HG03442 (cell line): ENCODE results near the gene GPX4.
"Not testable (repeated sequence)": the region's sequence is repeated elsewhere in the genome, so short reads cannot be mapped to it uniquely, and the experiment has no call there.

Experiments
- ATAC-seq: cut with Tn5 transposase; IDR thresholded peaks from one replicate; pipeline ENCODE4 v1.9.1; 2021; ENCODE audit warnings: mild to moderate bottlenecking, moderate library complexity; ENCODE audit not compliant: unreplicated experiment

The GPX4 gene

DNA sequence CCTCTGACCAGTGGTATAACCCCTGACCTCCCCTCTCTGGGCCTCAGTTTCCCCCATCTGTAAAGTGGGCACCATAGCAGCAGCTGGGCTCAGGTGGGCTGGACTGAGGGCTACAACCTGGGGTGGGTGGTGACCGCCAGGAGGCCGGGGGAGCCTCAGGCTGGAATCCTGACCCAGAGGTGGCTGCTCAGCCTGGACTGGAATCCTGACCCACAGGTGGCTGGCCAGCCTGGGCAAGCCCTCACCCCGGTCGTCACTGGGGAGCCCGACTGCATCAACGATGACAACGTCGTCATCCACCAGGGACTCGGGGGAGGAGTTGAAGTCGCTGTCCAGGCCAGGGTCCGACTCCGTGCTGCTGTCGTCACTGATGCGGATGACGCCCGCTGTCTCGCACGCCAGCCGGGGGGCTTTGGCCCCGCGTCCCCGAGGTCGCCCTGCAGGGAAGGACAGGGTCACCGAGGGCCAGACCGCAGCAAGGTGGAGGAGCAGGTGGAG is 10.2 kb downstream of the GPX4 start:
- ATAC-seq = no peak

- not testable (repeated sequence) for ATAC-seq
Measured at GRCh38 chr19:1114728-1115127, 10.9 kb downstream of the GPX4 start.

GRCh38 chr19:1115646-1116420 is 12.0 kb downstream of the GPX4 start:
- no peak for ATAC-seq

DNA sequence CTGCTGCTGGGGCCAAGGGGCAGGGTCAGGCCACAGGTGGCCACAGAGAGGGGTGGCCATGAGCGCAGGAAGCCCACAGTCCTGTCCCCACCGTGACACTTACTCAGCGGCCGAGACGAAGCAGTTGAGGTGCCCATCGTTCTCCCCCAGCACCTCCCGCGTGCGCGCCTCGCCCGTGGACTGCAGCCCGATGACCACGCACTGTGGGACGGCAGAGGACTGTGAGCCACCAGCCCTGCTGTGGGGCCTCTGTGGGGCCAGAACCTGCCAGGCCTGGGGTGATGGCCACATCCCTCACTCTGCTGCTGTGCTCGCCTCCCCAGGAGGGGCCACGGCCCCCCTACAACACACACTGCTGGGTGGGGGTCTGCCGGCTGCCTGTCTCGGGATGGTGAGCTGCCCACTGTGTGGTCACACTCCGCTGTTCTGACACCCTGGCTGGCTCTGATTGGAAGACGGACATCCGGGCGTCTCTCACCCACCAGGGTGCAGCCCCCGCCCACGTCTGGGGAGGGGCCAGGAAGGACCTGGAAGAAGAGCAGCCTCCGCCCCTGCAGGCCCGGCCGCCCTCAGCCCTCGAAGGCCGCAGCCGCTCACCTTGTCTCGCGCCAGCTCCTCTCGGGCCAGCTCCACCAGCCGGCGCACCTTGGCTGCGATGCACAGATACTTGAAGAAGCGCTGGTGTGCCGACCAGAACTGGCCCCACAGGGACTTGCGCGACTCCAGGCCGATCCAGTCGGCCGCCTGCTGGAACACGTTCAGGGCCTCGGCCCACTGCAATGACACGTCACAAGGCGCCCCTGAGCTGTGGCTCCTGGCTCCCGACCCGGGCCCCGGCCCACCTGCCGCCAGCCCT is 13.2 kb downstream of the GPX4 start:
- ATAC-seq = no peak

DNA sequence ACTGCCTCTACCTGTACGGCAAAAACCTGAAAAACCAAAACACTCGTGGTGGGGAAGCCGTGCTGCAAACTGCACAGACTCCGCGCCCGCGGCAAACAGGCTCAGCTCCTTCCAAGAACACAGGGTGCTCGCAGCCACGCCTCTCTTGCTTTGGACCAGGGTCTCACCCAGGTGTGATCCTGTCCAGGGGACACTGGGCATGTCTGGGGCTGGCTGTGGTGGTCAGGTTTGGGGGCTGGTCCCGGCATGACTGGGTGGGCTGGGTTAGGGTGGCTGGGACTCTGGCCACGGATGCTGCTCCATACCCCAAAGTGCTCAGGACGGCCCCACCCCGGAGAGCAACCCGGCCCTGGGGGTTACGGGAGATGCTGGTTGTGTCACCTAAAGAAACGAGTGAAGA is 13.9 kb downstream of the GPX4 start:
- ATAC-seq = no peak

DNA sequence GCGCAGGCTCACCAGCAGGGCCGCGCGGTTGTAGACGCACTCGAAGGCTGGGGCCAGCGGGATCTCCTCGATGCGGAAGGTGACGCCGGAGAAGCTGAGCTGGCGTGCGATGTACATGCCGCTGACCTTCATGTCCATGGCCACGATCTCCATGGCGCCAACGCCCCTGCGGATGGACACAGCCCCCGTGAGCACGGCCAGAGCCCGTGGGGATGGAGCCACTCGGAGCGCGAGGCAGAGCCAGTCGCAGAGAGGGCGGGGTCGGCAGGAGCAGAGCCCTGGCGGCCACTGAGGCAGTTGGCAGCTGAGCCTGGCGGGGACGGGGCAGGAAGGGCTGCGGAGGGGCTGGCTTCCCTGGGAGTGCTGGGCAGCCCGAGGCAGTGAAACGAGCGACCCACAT is 15.2 kb downstream of the GPX4 start:
- no peak for ATAC-seq

DNA sequence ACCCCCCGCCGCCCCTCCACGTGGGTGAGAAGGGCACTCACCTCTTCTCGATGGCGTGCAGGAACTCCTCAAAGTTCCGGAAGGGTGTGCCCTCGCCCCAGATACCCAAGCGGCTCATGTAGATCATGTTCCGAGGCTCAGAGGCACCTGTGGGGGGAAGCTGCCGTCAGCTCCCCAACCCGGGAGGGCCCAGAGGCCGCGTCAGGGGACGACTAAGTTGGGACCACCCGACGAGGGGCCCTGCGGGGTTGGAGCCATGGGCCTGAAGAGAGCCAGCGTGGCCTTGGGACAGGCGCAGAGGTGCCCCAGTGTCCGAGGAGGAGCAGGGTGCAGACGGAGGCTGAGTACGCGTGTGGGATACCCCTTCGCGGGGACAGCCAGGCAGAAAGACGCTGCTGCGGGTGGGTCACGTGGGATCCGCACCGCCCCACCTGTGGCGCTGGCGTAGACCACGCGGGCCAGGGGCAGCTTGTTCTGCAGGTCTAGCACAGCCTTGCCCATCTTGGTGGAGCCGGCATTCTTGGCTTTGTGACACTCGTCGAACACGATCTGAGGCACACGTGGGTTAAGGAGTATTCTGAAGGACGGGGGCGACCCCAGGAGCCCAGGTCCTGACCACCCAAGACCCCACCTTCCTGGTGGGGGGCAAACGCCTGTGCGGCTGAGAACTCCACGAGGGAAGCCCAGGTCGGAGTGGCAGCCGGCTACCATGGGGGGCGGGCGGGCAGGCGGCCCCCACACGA is 15.9 kb downstream of the GPX4 start:
- no peak for ATAC-seq

DNA sequence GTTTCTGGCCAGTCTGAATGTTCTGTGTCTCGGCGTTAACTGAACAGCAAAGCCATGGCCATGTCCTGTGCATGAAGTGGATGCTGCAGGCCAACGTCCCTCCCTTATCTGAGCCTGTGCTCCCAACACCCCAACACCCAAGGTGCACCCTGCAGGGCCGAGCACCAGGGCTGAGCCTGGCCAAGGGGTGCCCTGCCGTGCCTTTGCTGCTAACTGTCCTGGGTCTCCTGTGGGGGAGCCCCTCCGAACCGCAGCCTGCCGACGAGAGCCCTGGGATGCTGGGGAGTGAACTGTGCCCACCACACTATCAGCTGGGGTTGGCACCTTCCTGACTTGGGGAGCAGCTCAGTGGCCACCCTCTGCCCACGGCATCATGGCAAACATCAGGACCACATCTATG is 17.6 kb downstream of the GPX4 start:
- no peak for ATAC-seq

DNA sequence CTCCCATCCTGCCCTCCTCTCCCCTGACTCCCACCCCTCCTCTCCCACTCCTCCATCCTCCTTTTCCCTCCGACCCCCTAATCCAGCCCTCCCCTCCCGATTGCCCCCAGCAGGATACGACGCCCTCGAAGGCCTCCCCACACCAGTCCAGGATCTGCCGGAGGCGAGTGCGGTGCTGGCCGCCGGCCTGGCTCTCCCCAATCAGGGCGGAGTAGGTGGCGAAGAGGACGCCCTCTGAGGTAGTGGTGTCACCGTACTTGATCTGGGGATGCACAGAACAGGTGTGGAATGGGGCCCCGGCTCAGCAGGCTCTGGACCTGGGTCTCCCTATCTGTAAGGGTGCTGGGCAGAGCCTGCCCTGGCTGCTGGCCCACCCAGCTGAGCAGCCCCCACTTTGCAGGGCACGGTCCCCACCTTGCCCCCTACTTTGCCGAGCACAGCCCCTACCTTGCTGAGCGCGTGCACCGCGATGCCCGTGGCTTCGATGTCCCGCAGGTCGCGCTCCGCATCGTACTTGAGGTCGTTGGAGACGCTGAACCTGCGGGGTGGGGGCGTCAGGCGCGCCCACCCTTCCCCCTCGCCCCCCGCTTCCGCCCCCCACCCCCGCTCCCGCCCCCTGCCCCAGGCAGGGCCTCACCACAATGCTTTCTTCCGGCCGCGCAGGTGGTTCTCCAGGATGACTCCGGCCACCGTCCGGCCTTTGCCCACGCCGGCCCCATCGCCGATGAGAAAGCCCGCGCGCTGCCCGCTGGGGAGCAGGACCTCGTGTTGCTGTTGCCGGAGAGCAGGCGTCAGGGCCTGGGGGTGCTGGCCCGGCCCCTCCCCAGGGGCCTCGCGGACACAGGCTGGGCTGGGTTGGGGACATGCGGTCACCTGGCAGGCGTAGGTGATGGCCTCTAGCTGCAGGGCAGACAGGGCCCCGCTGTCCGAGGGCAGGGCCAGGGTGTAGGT is 18.5 kb downstream of the GPX4 start:
- no peak for ATAC-seq

- ATAC-seq = no peak
Measured at GRCh38 chr19:1122972-1123363, 19.2 kb downstream of the GPX4 start.

DNA sequence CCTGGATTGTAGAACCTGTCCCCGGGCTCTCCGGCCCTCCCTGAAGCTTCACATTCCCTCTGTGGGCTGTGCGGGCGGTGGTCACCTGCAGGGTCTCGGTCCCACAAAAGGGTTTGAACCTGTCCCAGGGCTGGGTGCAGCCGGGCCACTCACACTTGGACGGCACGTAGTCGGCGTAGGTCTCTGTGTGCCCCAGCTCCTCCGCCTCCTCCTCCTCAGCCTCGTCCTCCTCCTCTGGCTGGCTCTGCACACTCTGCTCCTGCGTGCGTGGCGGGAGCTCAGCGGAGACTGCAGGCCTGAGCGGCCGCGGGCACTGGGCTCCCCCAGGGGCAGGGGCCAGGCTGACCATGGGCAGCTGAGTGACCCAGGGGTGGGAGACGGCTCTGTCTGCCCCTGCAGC is 19.6 kb downstream of the GPX4 start:
- ATAC-seq = no peak

- no peak for ATAC-seq
Measured at GRCh38 chr19:1123885-1124677, 20.3 kb downstream of the GPX4 start.

- ATAC-seq = no peak
Measured at GRCh38 chr19:1125601-1126467, 22.0 kb downstream of the GPX4 start.

DNA sequence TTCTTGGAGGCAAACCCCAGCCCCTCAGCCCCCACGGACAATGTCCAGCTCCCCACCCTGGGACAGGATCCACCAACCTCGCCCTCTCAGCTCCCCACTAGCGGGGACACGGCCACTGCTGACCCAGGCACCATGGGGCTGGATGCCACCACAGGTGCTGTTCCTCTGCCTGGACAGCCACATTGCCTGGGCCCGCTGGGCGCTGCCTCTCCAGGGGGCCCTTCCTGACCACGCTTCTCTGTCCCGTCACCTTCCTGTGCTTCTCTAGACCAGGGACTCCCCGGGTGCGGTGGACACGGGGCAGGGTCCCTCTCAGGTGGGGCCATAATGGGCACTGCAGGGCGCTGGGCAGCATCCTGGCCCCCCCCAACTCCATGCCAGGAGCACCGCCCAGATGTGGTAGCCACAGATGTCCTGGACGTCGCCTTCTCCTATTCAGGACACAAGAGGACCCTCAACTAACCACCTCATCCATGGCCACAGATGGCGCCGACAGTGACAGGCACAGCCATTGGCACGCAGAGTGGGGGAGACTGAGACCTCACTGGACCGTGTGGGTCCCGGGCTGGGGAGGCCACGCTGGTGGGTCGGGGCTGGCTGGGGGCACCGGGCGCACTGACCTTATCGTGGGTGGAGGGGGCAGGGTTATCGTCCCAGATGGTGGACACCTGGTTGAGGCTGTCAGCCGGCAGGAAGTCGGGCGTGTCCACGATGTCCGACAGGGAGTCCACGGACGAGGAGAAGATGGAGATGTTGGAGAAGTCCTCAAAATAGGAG is 23.4 kb downstream of the GPX4 start:
- no peak for ATAC-seq

- no peak for ATAC-seq
Measured at GRCh38 chr19:1128106-1128505, 24.3 kb downstream of the GPX4 start.

GRCh38 chr19:1129084-1129483 is 25.3 kb downstream of the GPX4 start:
- ATAC-seq = not testable (repeated sequence)

DNA sequence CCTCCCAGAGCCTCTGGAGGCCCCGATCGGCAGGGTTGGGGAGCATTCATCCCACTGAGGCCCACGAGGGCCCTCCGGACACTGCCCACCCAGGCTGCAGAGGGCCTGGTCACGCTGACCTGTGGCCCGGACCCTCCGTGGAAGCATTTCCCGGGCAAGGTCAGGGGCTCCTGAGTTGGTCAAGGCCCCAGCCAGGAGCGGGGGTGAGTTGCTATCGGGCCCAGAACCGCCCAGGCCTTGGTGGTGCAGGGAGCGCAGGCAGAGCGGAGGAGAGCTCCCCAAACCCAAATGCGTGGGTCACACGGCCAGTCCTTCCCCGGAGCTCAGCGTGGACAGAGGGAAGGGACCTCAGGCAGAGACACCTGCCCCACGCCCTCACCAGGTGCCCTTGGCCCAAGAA is 25.7 kb downstream of the GPX4 start:
- ATAC-seq = no peak
